IMR-90 (cell line): Measurements from ENCODE around the gene INTS11. TPM values are rescaled to one million over a fixed set of nuclear protein-coding genes. Genes with fewer than 3 reads are reported as not detected.

ENCODE experiments used
- ATAC-seq: fragments of 200-7000 bp; cut with Tn5 transposase; 2 replicates; pipeline ENCODE4 v1.9.1; 2020; ENCODE audit warnings: low read depth, mild to moderate bottlenecking, moderate library complexity
- BruUV-seq: library from RNA; stranded (reverse); fragments of 400-500 nt; replicated peaks from 2 replicates; lab custom pipeline; 2021; lab: Mats Ljungman, UMichigan
- CTCF ChIA-PET: fragments of 300-600 bp; formaldehyde crosslinking; extraction: SDS; loops from one replicate; lab custom pipeline; 2021; ENCODE audit warnings: antibody characterized with exemption; lab: Yijun Ruan, JAX
- POLR2A ChIA-PET: fragments of 300-600 bp; sonication (Branson Sonifier 250); formaldehyde crosslinking; loops from one replicate; lab custom pipeline; 2022; ENCODE audit warnings: antibody characterized with exemption; ENCODE audit not compliant: unreplicated experiment; lab: Charles Lee
- DNase-seq: peaks from one replicate; pipeline ENCODE4 v3.0.0; 2013
- H2AFZ ChIP-seq: replicated peaks from 2 replicates; pipeline ENCODE3; 2013; ENCODE audit warnings: low read length, mild to moderate bottlenecking; ENCODE audit not compliant: poor library complexity
- H2AK5ac ChIP-seq: 2 replicates; pipeline ENCODE4 v1.6.1; 2013; ENCODE audit warnings: low read depth, low read length, inconsistent platforms
- H2AK9ac ChIP-seq: replicated peaks from 2 replicates; pipeline ENCODE3; 2013; ENCODE audit warnings: mild to moderate bottlenecking, low read depth, low read length, moderate library complexity; ENCODE audit not compliant: poor library complexity
- H2BK120ac ChIP-seq: 2 replicates; pipeline ENCODE4 v1.6.1; 2013; ENCODE audit warnings: low read depth, low read length, inconsistent platforms
- H2BK15ac ChIP-seq: 3 replicates; pipeline ENCODE4 v1.6.1; 2013; ENCODE audit warnings: low read depth, low read length, inconsistent platforms
- H2BK20ac ChIP-seq: 2 replicates; pipeline ENCODE4 v1.6.1; 2013; ENCODE audit warnings: low read depth, mild to moderate bottlenecking, inconsistent platforms, low read length, moderate library complexity
- H2BK5ac ChIP-seq: 2 replicates; pipeline ENCODE4 v1.6.1; 2013; ENCODE audit warnings: mild to moderate bottlenecking, low read depth, low read length, inconsistent platforms; ENCODE audit not compliant: poor library complexity, severe bottlenecking
- H3K14ac ChIP-seq: replicated peaks from 2 replicates; pipeline ENCODE4 v1.6.1; 2013; ENCODE audit warnings: low read depth, low read length, inconsistent platforms
- H3K18ac ChIP-seq: 2 replicates; pipeline ENCODE4 v1.6.1; 2013; ENCODE audit warnings: low read depth, low read length, control low read depth
- H3K23ac ChIP-seq: 2 replicates; pipeline ENCODE4 v1.6.1; 2013; ENCODE audit warnings: low read depth, low read length, inconsistent platforms
- H3K27ac ChIP-seq: 2 replicates; pipeline ENCODE4 v1.5.1; 2013; ENCODE audit warnings: mild to moderate bottlenecking, control low read depth, low read length; ENCODE audit not compliant: insufficient read depth
- H3K27me3 ChIP-seq: 2 replicates; pipeline ENCODE4 v1.6.1; 2013; ENCODE audit warnings: low read length; ENCODE audit not compliant: control insufficient read depth, insufficient read depth
- H3K36me3 ChIP-seq: 2 replicates; pipeline ENCODE4 v1.6.1; 2013; ENCODE audit warnings: low read length, mixed read lengths; ENCODE audit not compliant: control insufficient read depth, insufficient read depth
- H3K4ac ChIP-seq: 2 replicates; pipeline ENCODE4 v1.6.1; 2013; ENCODE audit warnings: low read depth, low read length, inconsistent platforms
- H3K4me1 ChIP-seq: 2 replicates; pipeline ENCODE4 v1.6.1; 2013; ENCODE audit warnings: low read length, mixed read lengths; ENCODE audit not compliant: control insufficient read depth, insufficient read depth
- H3K4me2 ChIP-seq: 2 replicates; pipeline ENCODE4 v1.6.1; 2013; ENCODE audit warnings: low read depth, mild to moderate bottlenecking, control low read depth, low read length, moderate library complexity
- H3K4me3 ChIP-seq: 2 replicates; pipeline ENCODE4 v1.5.1; 2013; ENCODE audit warnings: low read depth, mild to moderate bottlenecking, control low read depth, low read length, moderate library complexity; ENCODE audit not compliant: insufficient read depth
- H3K56ac ChIP-seq: 2 replicates; pipeline ENCODE4 v1.6.1; 2013; ENCODE audit warnings: low read length, inconsistent platforms; ENCODE audit not compliant: insufficient read depth; ENCODE audit errors: extremely low read depth
- H3K79me1 ChIP-seq, 2 experiments: 2 replicates each; pipeline ENCODE4 v1.6.1; 2013; ENCODE audit warnings: low read length in 2 of 2, inconsistent platforms in 1 of 2, low read depth in 1 of 2
- H3K9ac ChIP-seq: 2 replicates; pipeline ENCODE4 v1.6.1; 2013; ENCODE audit warnings: low read depth, low read length, control low read depth
- H3K9me1 ChIP-seq: 2 replicates; pipeline ENCODE4 v1.6.1; 2013; ENCODE audit warnings: low read length, inconsistent platforms; ENCODE audit not compliant: insufficient read depth
- H3K9me3 ChIP-seq: 2 replicates; pipeline ENCODE4 v1.6.1; 2013; ENCODE audit warnings: low read length; ENCODE audit not compliant: control insufficient read depth, insufficient read depth
- H4K20me1 ChIP-seq: 2 replicates; pipeline ENCODE4 v1.6.1; 2013; ENCODE audit warnings: low read length, inconsistent platforms; ENCODE audit not compliant: insufficient read depth
- H4K5ac ChIP-seq: 2 replicates; pipeline ENCODE4 v1.6.1; 2013; ENCODE audit warnings: mild to moderate bottlenecking, low read depth, low read length, control low read depth
- H4K8ac ChIP-seq, 2 experiments: 2 replicates each; pipeline ENCODE4 v1.6.1; 2013; ENCODE audit warnings: low read depth in 2 of 2, low read length in 2 of 2, control low read depth in 1 of 2, inconsistent platforms in 1 of 2
- H4K91ac ChIP-seq: 2 replicates; pipeline ENCODE4 v1.6.1; 2013; ENCODE audit warnings: low read depth, low read length, inconsistent platforms; ENCODE audit not compliant: insufficient read depth
- BHLHE40 ChIP-seq: fragments of 150-350 bp; IDR thresholded peaks from 2 replicates; pipeline ENCODE4 v1.6.1; 2016; ENCODE audit warnings: mild to moderate bottlenecking, low read depth, low read length
- CEBPB ChIP-seq: IDR thresholded peaks from 2 replicates; pipeline ENCODE4 v1.6.1; 2012; ENCODE audit warnings: low read depth, low read length, improper control_type of control experiment
- CHD1 ChIP-seq: IDR thresholded peaks from 2 replicates; pipeline ENCODE4 v1.6.1; 2012; ENCODE audit warnings: low read depth, low read length, improper control_type of control experiment
- CTCF ChIP-seq: conservative IDR thresholded peaks from 2 replicates; pipeline ENCODE4 v1.5.1; 2012; ENCODE audit warnings: mild to moderate bottlenecking, low read depth, low read length, improper control_type of control experiment
- ELK1 ChIP-seq: fragments of 150-350 bp; IDR thresholded peaks from 2 replicates; pipeline ENCODE4 v1.6.1; 2016; ENCODE audit warnings: low read depth, mild to moderate bottlenecking, low read length, moderate library complexity, borderline replicate concordance
- FOS ChIP-seq: fragments of 150-350 bp; IDR thresholded peaks from 2 replicates; pipeline ENCODE4 v1.6.1; 2016; ENCODE audit warnings: low read depth, low read length
- MAFK ChIP-seq: IDR thresholded peaks from 2 replicates; pipeline ENCODE4 v1.6.1; 2012; ENCODE audit warnings: low read depth, low read length, improper control_type of control experiment
- MAZ ChIP-seq: IDR thresholded peaks from 2 replicates; pipeline ENCODE4 v1.6.1; 2012; ENCODE audit warnings: low read depth, mild to moderate bottlenecking, low read length, improper control_type of control experiment, moderate library complexity, borderline replicate concordance
- NFE2L2 ChIP-seq: fragments of 150-350 bp; IDR thresholded peaks from 2 replicates; pipeline ENCODE4 v1.6.1; 2016; ENCODE audit warnings: low read depth, mild to moderate bottlenecking, low read length
- POLR2A ChIP-seq: IDR thresholded peaks from 2 replicates; pipeline ENCODE4 v1.6.1; 2012; ENCODE audit warnings: mild to moderate bottlenecking, low read depth, low read length
- RAD21 ChIP-seq: IDR thresholded peaks from 2 replicates; pipeline ENCODE4 v1.6.1; 2012; ENCODE audit warnings: low read length, improper control_type of control experiment
- RFX5 ChIP-seq: IDR thresholded peaks from 2 replicates; pipeline ENCODE4 v1.8.0; 2012; ENCODE audit warnings: low read depth, mild to moderate bottlenecking, low read length, moderate library complexity
- SMC3 ChIP-seq: fragments of 150-350 bp; IDR thresholded peaks from 2 replicates; pipeline ENCODE4 v1.6.1; 2016; ENCODE audit warnings: low read depth, mild to moderate bottlenecking, antibody characterized with exemption, low read length, moderate library complexity
- USF2 ChIP-seq: fragments of 150-350 bp; IDR thresholded peaks from 2 replicates; pipeline ENCODE4 v1.6.1; 2017; ENCODE audit warnings: mild to moderate bottlenecking, antibody characterized with exemption, low read length, low read depth
- WGBS, 2 experiments: methylation state at CpG; one replicate each; pipeline versions ENCODE4 v1.1.5 to v1.1.7; 2013; ENCODE audit warnings: missing lambda C conversion rate in 2 of 2; ENCODE audit not compliant: insufficient read length in 1 of 2; ENCODE audit errors: extremely low coverage in 2 of 2; 5-methylcytosine and 5-hydroxymethylcytosine counted together
- dilution Hi-C: fragments of 300-500 bp; cut with HindIII; formaldehyde crosslinking; loops from one replicate; pipeline ENCODE4 v1.14.3; 2018; ENCODE audit warnings: low sequenced_read_pairs; ENCODE audit not compliant: unreplicated experiment
- in situ Hi-C: fragments of 300-500 bp; cut with MboI; formaldehyde crosslinking; loops from 3 replicates; pipeline ENCODE4 v1.14.3; 2019; ENCODE audit warnings: low sequenced_read_pairs, inconsistent platforms, mixed read lengths
- intact Hi-C: fragments of 100-400 bp; cut with micrococcal nuclease; formaldehyde crosslinking; loops from 2 replicates; pipeline ENCODE4 v1.10.0; 2022
- polyA plus RNA-seq, 3 experiments: library from polyadenylated mRNA; depleted of rRNA; stranded (reverse); fragments of >200 nt; gene quantifications; 2 replicates each; pipeline ENCODE4 v1.2.3, GENCODE V29; 2012; ENCODE audit warnings: low replicate concordance in 1 of 3
- total RNA-seq: library from RNA; depleted of rRNA; stranded (reverse); fragments of >200 nt; gene quantifications from 2 replicates; pipeline ENCODE4 v1.2.3, GENCODE V29; 2012

INTS11 gene
- total and polyA plus RNA-seq, 2 of the 4 experiments (the other 2 are of a cell fraction) = 56.1 to 123 TPM

- H4K8ac ChIP-seq = no peak overlapping the region
- peaks cover 13% of the 10 kb centered on the region for H3K9me1 ChIP-seq
- no peak overlapping the region for H3K18ac ChIP-seq
- ATAC-seq (no peak), DNase-seq (no peak)
- H3K4me2 ChIP-seq = no peak overlapping the region
- peaks cover 18% of the 10 kb centered on the region for H3K4me1 ChIP-seq
- H3K9ac ChIP-seq = no peak overlapping the region
- H3K14ac ChIP-seq = no peak overlapping the region
- no peak overlapping the region for H2BK20ac ChIP-seq
- H4K5ac ChIP-seq = no peak overlapping the region
- H3K4me3 ChIP-seq = no peak overlapping the region
- intact Hi-C loops = no loop called here
- H3K9me3 ChIP-seq = no peaks in the 10 kb centered on the region
- H3K79me1 ChIP-seq = peaks cover 12 to 54% of the 10 kb centered on the region in 2 experiments
- H2AK9ac ChIP-seq = no peak overlapping the region
- no TSS peak for BruUV-seq
- no peak overlapping the region for H2BK15ac ChIP-seq
- no peaks in the 10 kb centered on the region for H3K27me3 ChIP-seq
- H2AFZ ChIP-seq = no peak overlapping the region
- peaks cover 49% of the 10 kb centered on the region for H4K20me1 ChIP-seq
- POLR2A ChIA-PET = no interaction called here
- CTCF ChIA-PET = no interaction called here
- TF ChIP-seq POLR2A (no peak), NFE2L2 (no peak), RAD21 (no peak), RFX5 (no peak), MAZ (no peak), USF2 (no peak), FOS (no peak), CEBPB (no peak), CTCF (no peak), SMC3 (no peak), CHD1 (no peak), ELK1 (no peak), MAFK (no peak), BHLHE40 (no peak)
- dilution Hi-C loops = no loop called here
- no peak overlapping the region for H3K27ac ChIP-seq
- H2BK5ac ChIP-seq = no peak overlapping the region
- H4K91ac ChIP-seq = no peak overlapping the region
- no peak overlapping the region for H3K23ac ChIP-seq
- WGBS, 2 experiments = 97% methylated on average over 11 of the region's 17 CpGs; no CpG with 5 or more reads in 1 of the 2 experiments
- H3K56ac ChIP-seq = no peak overlapping the region
- in situ Hi-C loops = no loop called here
- peaks cover 41% of the 10 kb centered on the region for H3K36me3 ChIP-seq
- no peak overlapping the region for H2AK5ac ChIP-seq
- no peak overlapping the region for H3K4ac ChIP-seq
- no peak overlapping the region for H2BK120ac ChIP-seq
Observed at GRCh38 chr1:1341549-1342021, 17.1 kb upstream of the INTS11 start.
